IMR-90 (cell line): ENCODE data around the gene MAGI1. TPM values are rescaled to one million over a fixed set of nuclear protein-coding genes. Genes with fewer than 3 reads are reported as not detected.
A peak's percentile ranks its signal among the peaks of the same experiment; 100 is the strongest.

Experiments
- ATAC-seq: fragments of 200-7000 bp; cut with Tn5 transposase; 2 replicates; pipeline ENCODE4 v1.9.1; 2020; ENCODE audit warnings: low read depth, mild to moderate bottlenecking, moderate library complexity
- BruUV-seq: library from RNA; stranded (reverse); fragments of 400-500 nt; replicated peaks from 2 replicates; lab custom pipeline; 2021; lab: Mats Ljungman, UMichigan
- CTCF ChIA-PET: fragments of 300-600 bp; formaldehyde crosslinking; extraction: SDS; loops from one replicate; lab custom pipeline; 2021; ENCODE audit warnings: antibody characterized with exemption; lab: Yijun Ruan, JAX
- POLR2A ChIA-PET: fragments of 300-600 bp; sonication (Branson Sonifier 250); formaldehyde crosslinking; loops from one replicate; lab custom pipeline; 2022; ENCODE audit warnings: antibody characterized with exemption; ENCODE audit not compliant: unreplicated experiment; lab: Charles Lee
- DNase-seq: peaks from one replicate; pipeline ENCODE4 v3.0.0; 2013
- H2AFZ ChIP-seq: replicated peaks from 2 replicates; pipeline ENCODE3; 2013; ENCODE audit warnings: low read length, mild to moderate bottlenecking; ENCODE audit not compliant: poor library complexity
- H2AK5ac ChIP-seq: 2 replicates; pipeline ENCODE4 v1.6.1; 2013; ENCODE audit warnings: low read depth, low read length, inconsistent platforms
- H2AK9ac ChIP-seq: replicated peaks from 2 replicates; pipeline ENCODE3; 2013; ENCODE audit warnings: mild to moderate bottlenecking, low read depth, low read length, moderate library complexity; ENCODE audit not compliant: poor library complexity
- H2BK120ac ChIP-seq: 2 replicates; pipeline ENCODE4 v1.6.1; 2013; ENCODE audit warnings: low read depth, low read length, inconsistent platforms
- H2BK15ac ChIP-seq: 3 replicates; pipeline ENCODE4 v1.6.1; 2013; ENCODE audit warnings: low read depth, low read length, inconsistent platforms
- H2BK20ac ChIP-seq: 2 replicates; pipeline ENCODE4 v1.6.1; 2013; ENCODE audit warnings: low read depth, mild to moderate bottlenecking, inconsistent platforms, low read length, moderate library complexity
- H2BK5ac ChIP-seq: 2 replicates; pipeline ENCODE4 v1.6.1; 2013; ENCODE audit warnings: mild to moderate bottlenecking, low read depth, low read length, inconsistent platforms; ENCODE audit not compliant: poor library complexity, severe bottlenecking
- H3K14ac ChIP-seq: replicated peaks from 2 replicates; pipeline ENCODE4 v1.6.1; 2013; ENCODE audit warnings: low read depth, low read length, inconsistent platforms
- H3K18ac ChIP-seq: 2 replicates; pipeline ENCODE4 v1.6.1; 2013; ENCODE audit warnings: low read depth, low read length, control low read depth
- H3K23ac ChIP-seq: 2 replicates; pipeline ENCODE4 v1.6.1; 2013; ENCODE audit warnings: low read depth, low read length, inconsistent platforms
- H3K27ac ChIP-seq: 2 replicates; pipeline ENCODE4 v1.5.1; 2013; ENCODE audit warnings: mild to moderate bottlenecking, control low read depth, low read length; ENCODE audit not compliant: insufficient read depth
- H3K27me3 ChIP-seq: 2 replicates; pipeline ENCODE4 v1.6.1; 2013; ENCODE audit warnings: low read length; ENCODE audit not compliant: control insufficient read depth, insufficient read depth
- H3K36me3 ChIP-seq: 2 replicates; pipeline ENCODE4 v1.6.1; 2013; ENCODE audit warnings: low read length, mixed read lengths; ENCODE audit not compliant: control insufficient read depth, insufficient read depth
- H3K4ac ChIP-seq: 2 replicates; pipeline ENCODE4 v1.6.1; 2013; ENCODE audit warnings: low read depth, low read length, inconsistent platforms
- H3K4me1 ChIP-seq: 2 replicates; pipeline ENCODE4 v1.6.1; 2013; ENCODE audit warnings: low read length, mixed read lengths; ENCODE audit not compliant: control insufficient read depth, insufficient read depth
- H3K4me2 ChIP-seq: 2 replicates; pipeline ENCODE4 v1.6.1; 2013; ENCODE audit warnings: low read depth, mild to moderate bottlenecking, control low read depth, low read length, moderate library complexity
- H3K4me3 ChIP-seq: 2 replicates; pipeline ENCODE4 v1.5.1; 2013; ENCODE audit warnings: low read depth, mild to moderate bottlenecking, control low read depth, low read length, moderate library complexity; ENCODE audit not compliant: insufficient read depth
- H3K56ac ChIP-seq: 2 replicates; pipeline ENCODE4 v1.6.1; 2013; ENCODE audit warnings: low read length, inconsistent platforms; ENCODE audit not compliant: insufficient read depth; ENCODE audit errors: extremely low read depth
- H3K79me1 ChIP-seq, 2 experiments: 2 replicates each; pipeline ENCODE4 v1.6.1; 2013; ENCODE audit warnings: low read length in 2 of 2, inconsistent platforms in 1 of 2, low read depth in 1 of 2
- H3K9ac ChIP-seq: 2 replicates; pipeline ENCODE4 v1.6.1; 2013; ENCODE audit warnings: low read depth, low read length, control low read depth
- H3K9me1 ChIP-seq: 2 replicates; pipeline ENCODE4 v1.6.1; 2013; ENCODE audit warnings: low read length, inconsistent platforms; ENCODE audit not compliant: insufficient read depth
- H3K9me3 ChIP-seq: 2 replicates; pipeline ENCODE4 v1.6.1; 2013; ENCODE audit warnings: low read length; ENCODE audit not compliant: control insufficient read depth, insufficient read depth
- H4K20me1 ChIP-seq: 2 replicates; pipeline ENCODE4 v1.6.1; 2013; ENCODE audit warnings: low read length, inconsistent platforms; ENCODE audit not compliant: insufficient read depth
- H4K5ac ChIP-seq: 2 replicates; pipeline ENCODE4 v1.6.1; 2013; ENCODE audit warnings: mild to moderate bottlenecking, low read depth, low read length, control low read depth
- H4K8ac ChIP-seq, 2 experiments: 2 replicates each; pipeline ENCODE4 v1.6.1; 2013; ENCODE audit warnings: low read depth in 2 of 2, low read length in 2 of 2, control low read depth in 1 of 2, inconsistent platforms in 1 of 2
- H4K91ac ChIP-seq: 2 replicates; pipeline ENCODE4 v1.6.1; 2013; ENCODE audit warnings: low read depth, low read length, inconsistent platforms; ENCODE audit not compliant: insufficient read depth
- BHLHE40 ChIP-seq: fragments of 150-350 bp; IDR thresholded peaks from 2 replicates; pipeline ENCODE4 v1.6.1; 2016; ENCODE audit warnings: mild to moderate bottlenecking, low read depth, low read length
- CTCF ChIP-seq: conservative IDR thresholded peaks from 2 replicates; pipeline ENCODE4 v1.5.1; 2012; ENCODE audit warnings: mild to moderate bottlenecking, low read depth, low read length, improper control_type of control experiment
- ELK1 ChIP-seq: fragments of 150-350 bp; IDR thresholded peaks from 2 replicates; pipeline ENCODE4 v1.6.1; 2016; ENCODE audit warnings: low read depth, mild to moderate bottlenecking, low read length, moderate library complexity, borderline replicate concordance
- FOS ChIP-seq: fragments of 150-350 bp; IDR thresholded peaks from 2 replicates; pipeline ENCODE4 v1.6.1; 2016; ENCODE audit warnings: low read depth, low read length
- MAZ ChIP-seq: IDR thresholded peaks from 2 replicates; pipeline ENCODE4 v1.6.1; 2012; ENCODE audit warnings: low read depth, mild to moderate bottlenecking, low read length, improper control_type of control experiment, moderate library complexity, borderline replicate concordance
- MXI1 ChIP-seq: IDR thresholded peaks from 2 replicates; pipeline ENCODE4 v1.6.1; 2012; ENCODE audit warnings: low read depth, mild to moderate bottlenecking, low read length, moderate library complexity, borderline replicate concordance
- NFE2L2 ChIP-seq: fragments of 150-350 bp; IDR thresholded peaks from 2 replicates; pipeline ENCODE4 v1.6.1; 2016; ENCODE audit warnings: low read depth, mild to moderate bottlenecking, low read length
- POLR2A ChIP-seq: IDR thresholded peaks from 2 replicates; pipeline ENCODE4 v1.6.1; 2012; ENCODE audit warnings: mild to moderate bottlenecking, low read depth, low read length
- RAD21 ChIP-seq: IDR thresholded peaks from 2 replicates; pipeline ENCODE4 v1.6.1; 2012; ENCODE audit warnings: low read length, improper control_type of control experiment
- RCOR1 ChIP-seq: IDR thresholded peaks from 2 replicates; pipeline ENCODE4 v1.6.1; 2012; ENCODE audit warnings: mild to moderate bottlenecking, low read length, improper control_type of control experiment; ENCODE audit not compliant: insufficient replicate concordance
- RFX5 ChIP-seq: IDR thresholded peaks from 2 replicates; pipeline ENCODE4 v1.8.0; 2012; ENCODE audit warnings: low read depth, mild to moderate bottlenecking, low read length, moderate library complexity
- SMC3 ChIP-seq: fragments of 150-350 bp; IDR thresholded peaks from 2 replicates; pipeline ENCODE4 v1.6.1; 2016; ENCODE audit warnings: low read depth, mild to moderate bottlenecking, antibody characterized with exemption, low read length, moderate library complexity
- WGBS, 2 experiments: methylation state at CpG; one replicate each; pipeline versions ENCODE4 v1.1.5 to v1.1.7; 2013; ENCODE audit warnings: missing lambda C conversion rate in 2 of 2; ENCODE audit not compliant: insufficient read length in 1 of 2; ENCODE audit errors: extremely low coverage in 2 of 2; 5-methylcytosine and 5-hydroxymethylcytosine counted together
- dilution Hi-C: fragments of 300-500 bp; cut with HindIII; formaldehyde crosslinking; loops from one replicate; pipeline ENCODE4 v1.14.3; 2018; ENCODE audit warnings: low sequenced_read_pairs; ENCODE audit not compliant: unreplicated experiment
- in situ Hi-C: fragments of 300-500 bp; cut with MboI; formaldehyde crosslinking; loops from 3 replicates; pipeline ENCODE4 v1.14.3; 2019; ENCODE audit warnings: low sequenced_read_pairs, inconsistent platforms, mixed read lengths
- intact Hi-C: fragments of 100-400 bp; cut with micrococcal nuclease; formaldehyde crosslinking; loops from 2 replicates; pipeline ENCODE4 v1.10.0; 2022
- polyA plus RNA-seq, 3 experiments: library from polyadenylated mRNA; depleted of rRNA; stranded (reverse); fragments of >200 nt; gene quantifications; 2 replicates each; pipeline ENCODE4 v1.2.3, GENCODE V29; 2012; ENCODE audit warnings: low replicate concordance in 1 of 3
- total RNA-seq: library from RNA; depleted of rRNA; stranded (reverse); fragments of >200 nt; gene quantifications from 2 replicates; pipeline ENCODE4 v1.2.3, GENCODE V29; 2012

MAGI1 gene
- total and polyA plus RNA-seq, 2 of the 4 experiments (the other 2 are of a cell fraction), result 14.5 to 24.2 TPM

DNA sequence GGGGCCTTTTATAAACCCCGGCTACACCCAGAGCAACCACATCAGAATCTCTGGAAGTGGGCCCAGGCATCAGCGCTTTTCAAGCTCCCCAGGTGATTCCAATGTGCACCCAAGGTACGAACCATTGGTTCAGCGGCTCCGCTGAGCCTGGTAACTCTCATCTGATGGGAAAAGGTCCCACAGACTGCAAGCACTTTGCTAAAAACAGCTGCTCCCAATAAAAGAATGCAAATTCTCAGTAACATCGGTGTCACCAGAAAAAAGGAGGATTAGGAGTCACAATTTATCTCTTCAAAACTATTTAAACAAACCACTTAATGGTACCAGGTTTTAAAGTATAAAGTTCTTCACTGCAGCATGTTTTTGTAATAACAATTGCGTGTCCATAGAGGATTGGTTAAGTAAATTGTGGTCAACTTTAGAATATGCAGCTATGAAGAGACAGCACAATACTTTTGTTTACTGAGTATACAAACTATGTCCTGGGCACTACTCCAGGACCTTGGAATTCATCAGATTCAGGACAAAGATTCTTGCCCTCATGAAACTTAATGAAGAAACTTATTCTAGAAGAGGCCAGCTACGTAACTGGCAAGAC is 690.2 kb downstream of the MAGI1 start:
- 76% methylated on average over 3 of the region's 8 CpGs; no CpG with 5 or more reads in 1 of the 2 experiments for WGBS, 2 experiments
- ChIA-PET POLR2A (no interaction called here), CTCF (no interaction called here)
- intact Hi-C loops, result loop anchor here (10.0 kb wide), 1 partner anchor 814 kb away; no protein-coding TSS in a partner anchor
- Histone ChIP-seq H3K14ac (no peak overlapping the region), H2BK15ac (no peak overlapping the region), H2BK20ac (no peak overlapping the region), H3K79me1 (no peaks in the 10 kb centered on the region), H3K56ac (no peak overlapping the region), H4K5ac (no peak overlapping the region), H3K9me3 (no peaks in the 10 kb centered on the region), H3K23ac (no peak overlapping the region), H2AK9ac (no peak overlapping the region), H2AK5ac (no peak overlapping the region), H3K4me2 (no peak overlapping the region), H3K27ac (no peak overlapping the region), H3K9me1 (no peaks in the 10 kb centered on the region), H3K4me3 (no peak overlapping the region), H3K9ac (no peak overlapping the region), H3K27me3 (0 out of 2 replicates have a peak, but pooled peaks cover 1% of the 10 kb centered on the region), H4K8ac (no peak overlapping the region), H2BK5ac (no peak overlapping the region), H3K4ac (no peak overlapping the region), H2BK120ac (no peak overlapping the region), H3K36me3 (no peaks in the 10 kb centered on the region), H3K18ac (no peak overlapping the region), H2AFZ (no peak overlapping the region), H3K4me1 (peaks cover 4% of the 10 kb centered on the region; the same call in 1 of the 2 replicates), H4K91ac (no peak overlapping the region), H4K20me1 (no peaks in the 10 kb centered on the region)
- DNase-seq (peak; percentile 69), ATAC-seq (peak; percentile 90)
- TF ChIP-seq RCOR1 (no peak), MAZ (no peak), POLR2A (no peak), ELK1 (no peak), NFE2L2 (no peak), MXI1 (no peak), FOS (no peak), BHLHE40 (no peak), RFX5 (no peak), CTCF (no peak), SMC3 (no peak), RAD21 (no peak)
- in situ Hi-C loops, result loop anchor here (10.0 kb wide), 2 partner anchors 386 to 846 kb away; no protein-coding TSS in a partner anchor
- BruUV-seq, result no TSS peak
- dilution Hi-C loops, result no loop called here
